CD4-positive, alpha-beta T cell treated with Interleukin-17A for 1 hour (primary cell): Measurements from ENCODE around the gene FOS.
A peak's percentile ranks its signal among the peaks of the same experiment; 100 is the strongest.

Experiments
- DNase-seq: peaks from one replicate; pipeline ENCODE4 v3.0.0-alpha.2; 2020

The FOS gene

DNA sequence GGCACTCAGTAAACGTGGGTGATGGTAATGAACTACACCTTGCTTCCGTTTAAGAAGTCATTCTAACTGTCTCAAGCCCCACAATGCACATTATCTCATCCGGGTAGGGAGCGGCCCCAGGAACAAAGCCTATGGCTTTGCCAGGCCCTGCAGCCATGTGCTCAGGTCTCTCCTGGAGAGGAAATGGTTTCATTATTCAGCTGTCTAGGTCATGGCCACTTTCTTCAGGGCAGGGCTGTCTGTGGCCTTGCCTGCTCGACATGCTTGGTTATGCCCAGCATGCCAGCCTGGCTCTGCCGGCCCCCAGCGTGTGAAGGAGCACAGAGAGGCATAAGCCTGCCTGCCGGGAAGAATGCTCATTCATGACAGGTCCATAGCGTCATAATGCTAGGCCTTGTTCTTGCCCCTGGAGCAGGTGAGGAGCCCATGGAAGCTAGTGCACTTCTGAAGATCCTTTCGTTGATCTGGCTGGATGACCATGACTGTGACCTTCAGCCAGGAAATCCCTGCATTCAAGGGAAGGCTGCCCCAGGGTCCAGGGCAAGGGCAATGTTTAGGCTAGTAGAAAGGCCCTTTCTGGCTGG is 26.3 kb upstream of the FOS start:
- DNase-seq = no peak

GRCh38 chr14:75254381-75254822 is 24.2 kb upstream of the FOS start:
- no peak for DNase-seq

DNA sequence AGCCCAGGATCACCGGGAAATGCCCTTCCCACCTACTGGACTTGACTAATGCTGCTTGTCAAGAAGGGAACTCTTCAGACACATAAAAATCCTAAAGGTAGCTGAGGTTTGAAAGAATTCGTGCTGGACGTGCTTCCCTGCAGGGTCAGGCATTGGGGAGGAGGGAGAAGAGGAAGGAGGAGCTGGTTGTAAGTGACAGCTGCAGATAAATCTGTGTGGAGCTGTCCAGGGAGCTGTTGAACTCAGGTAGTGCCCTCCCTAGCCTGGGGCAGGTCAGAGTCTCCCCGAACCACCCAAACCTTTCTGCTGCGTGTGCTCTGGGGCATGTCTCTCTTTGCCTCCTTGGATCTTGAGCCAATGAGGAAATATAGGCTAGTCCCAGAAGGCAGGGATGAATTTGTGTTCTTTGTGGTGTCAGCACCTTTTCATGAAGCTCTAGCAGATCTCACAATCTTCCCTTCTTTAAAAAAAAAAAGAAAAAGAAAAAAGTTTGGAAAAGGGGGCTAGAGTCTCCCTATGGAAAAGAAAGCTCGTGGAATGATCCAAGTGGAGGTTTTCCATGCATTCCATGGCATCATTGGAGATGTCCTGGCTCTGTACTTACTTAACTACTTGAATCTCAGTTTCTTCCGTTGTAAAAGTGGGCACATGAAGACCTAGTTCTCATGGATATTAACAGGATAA is 23.6 kb upstream of the FOS start:
- DNase-seq = no peak

- no peak for DNase-seq
Observed at GRCh38 chr14:75258079-75258802, 20.4 kb upstream of the FOS start.

DNA sequence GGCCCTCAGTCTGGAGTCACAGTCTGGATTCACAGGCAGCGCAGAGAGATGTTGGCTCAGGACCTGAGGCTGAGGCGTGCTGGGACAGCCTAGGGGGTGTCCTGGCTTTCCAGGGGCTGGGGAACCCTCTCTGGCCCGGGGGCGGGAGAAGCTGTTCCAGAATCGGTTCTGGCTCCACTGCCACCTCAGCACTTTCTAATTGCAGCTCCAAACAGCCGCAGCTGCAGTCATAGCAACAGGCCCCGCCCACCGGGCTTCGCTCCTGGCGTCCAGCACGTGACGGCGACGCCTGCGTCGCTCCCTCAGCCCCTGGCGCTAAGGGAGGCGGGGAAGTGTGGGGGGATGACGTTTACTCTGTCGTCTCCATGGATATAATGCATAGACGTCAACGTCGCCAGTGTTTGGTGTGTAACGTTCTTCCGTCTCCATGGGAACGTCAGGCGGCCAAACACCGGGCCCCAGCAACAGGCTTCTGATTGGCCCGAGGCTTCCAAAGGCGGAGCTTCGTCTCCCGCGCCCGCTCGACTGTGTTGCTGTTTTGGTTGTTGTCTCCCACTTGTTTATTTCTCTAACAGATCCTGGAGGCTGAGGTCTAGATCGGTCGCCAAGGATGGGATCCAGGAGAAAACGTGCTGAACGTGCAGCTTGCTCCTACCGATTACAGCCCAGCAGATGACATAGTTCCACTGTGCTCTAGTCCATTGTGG is 19.7 kb upstream of the FOS start:
- DNase-seq = peak; percentile 100

DNA sequence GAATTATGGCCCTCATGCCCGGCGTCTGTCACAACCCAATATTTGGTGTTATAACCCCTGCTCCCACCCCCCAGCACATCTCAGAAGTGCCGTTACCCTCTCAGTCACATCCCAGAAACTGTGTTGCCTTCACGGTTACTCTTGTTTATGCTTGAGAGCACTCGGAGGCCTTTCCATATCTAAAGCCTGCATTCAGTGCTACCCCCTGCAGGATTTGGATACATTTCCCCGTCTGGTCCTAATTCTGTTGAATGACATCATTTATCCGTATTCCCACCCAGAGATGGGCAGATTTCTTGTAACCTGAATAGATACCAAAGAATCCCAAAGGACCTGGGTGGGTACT is 19.1 kb upstream of the FOS start:
- no peak for DNase-seq

DNA sequence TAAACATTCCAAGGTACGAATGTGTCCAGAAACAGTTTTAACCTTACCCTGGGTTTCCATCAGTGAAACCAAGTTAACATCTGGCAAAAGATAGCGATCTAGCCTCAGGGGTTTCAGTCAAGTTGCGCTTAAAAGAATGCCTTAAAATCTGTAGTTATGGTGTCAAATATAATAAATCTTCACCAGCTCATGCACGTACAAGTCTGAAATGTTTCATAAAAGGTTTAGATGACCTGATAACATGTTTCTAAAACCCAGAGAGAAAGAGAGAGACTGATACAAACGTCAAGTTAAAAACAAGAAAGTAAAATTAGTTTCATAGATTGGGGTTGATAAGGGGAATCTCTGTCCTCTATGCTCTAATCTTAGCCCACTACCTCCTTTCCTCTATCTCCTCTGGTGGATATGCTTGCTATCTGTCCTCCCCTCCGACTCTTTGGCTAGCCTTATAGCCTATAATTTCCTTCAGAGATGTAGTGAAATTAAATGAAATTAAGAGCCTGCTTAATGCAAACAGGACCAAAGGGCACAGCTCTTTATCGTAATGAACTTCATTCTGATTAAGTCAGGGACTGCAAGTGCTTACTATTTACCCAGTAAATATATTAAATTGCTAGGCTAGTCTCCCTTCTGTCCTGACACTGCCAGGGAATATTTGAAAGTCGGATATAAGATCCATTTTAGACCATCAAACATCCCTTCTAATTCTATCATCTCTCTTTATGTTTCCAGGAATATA is 18.4 kb upstream of the FOS start:
- peak; percentile 49 for DNase-seq

- no peak for DNase-seq
Observed at GRCh38 chr14:75261820-75262219, 16.8 kb upstream of the FOS start.

DNA sequence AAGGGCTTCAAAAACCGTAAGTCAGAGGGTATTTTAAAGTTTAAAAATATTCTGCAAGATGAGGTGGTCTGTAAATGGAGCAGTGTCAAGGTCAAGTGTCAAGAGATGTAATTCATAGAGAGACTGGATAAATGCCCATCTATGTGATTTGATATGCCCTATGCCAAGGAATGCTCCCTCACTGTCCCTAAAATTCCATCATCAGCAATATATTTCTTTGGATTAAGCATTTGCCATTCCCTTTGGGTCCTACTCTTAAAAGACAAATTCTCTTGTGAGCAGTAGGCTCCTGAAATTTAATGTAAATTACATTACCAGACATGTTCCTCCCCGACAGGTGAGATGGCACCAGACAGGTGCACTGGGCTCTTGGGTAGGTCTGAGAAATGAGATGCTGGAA is 16.0 kb upstream of the FOS start:
- DNase-seq = no peak

DNA sequence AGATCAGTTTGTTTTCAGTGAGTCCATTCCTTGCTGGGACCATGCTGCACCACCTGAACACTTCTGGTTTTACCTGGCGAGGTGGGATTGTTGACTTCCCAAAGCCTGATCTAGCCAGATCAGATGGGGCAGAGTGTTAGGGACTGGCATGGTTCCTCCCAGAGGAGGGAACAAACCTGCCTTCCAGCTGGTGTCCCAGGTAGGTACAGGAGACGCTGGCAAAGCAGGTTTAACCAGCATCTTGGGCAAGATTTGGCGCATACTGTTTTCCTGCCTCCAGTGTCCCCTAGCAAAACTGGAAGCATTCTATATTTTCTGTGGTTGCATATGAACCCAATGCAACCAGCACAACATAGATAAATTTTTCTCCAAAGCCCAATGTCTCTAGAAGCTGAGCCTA is 14.6 kb upstream of the FOS start:
- no peak for DNase-seq

GRCh38 chr14:75267141-75267721 is 11.4 kb upstream of the FOS start:
- DNase-seq = no peak

DNA sequence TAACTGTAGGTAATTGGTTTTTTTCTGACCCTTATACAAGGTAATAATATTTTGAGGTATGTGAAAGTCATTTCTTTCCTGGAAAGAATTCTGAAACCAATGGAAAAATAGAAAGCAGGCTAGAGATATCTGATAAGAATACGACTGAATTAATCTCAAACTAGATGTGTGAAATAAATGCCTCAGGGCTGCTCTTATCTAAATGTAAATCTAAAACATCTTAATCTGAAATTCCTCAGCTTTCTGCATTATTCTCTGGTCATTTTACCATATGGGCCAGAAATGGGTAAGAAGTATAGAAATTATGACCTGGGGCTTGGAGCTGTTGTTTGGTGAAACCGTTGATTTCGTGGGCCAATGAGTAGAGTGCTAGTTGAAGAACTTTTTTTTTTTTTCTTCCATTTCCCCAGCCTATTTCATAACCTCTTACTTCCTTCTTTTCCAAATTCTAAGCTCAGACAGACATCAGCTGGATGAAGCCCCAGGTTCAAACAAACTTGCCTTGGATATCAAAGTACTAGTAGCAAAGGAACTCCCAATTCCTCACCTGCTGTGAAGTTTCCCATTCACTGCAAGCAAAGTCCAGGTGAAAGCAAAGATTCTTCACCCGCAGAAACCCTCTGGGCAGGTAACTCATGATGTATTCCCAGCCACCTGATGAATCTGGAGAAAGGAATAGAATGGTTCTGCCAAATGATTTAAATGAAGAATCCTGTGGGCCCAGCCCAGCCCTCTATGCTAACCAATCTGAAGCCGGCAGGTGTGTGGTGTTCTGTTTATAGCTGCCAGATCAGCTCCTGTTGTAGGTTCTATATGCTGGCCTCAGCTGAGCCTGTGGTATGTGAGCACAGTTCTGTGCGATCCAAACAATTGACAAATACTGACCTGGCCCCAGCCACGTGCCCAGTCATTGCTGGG is 9.7 kb upstream of the FOS start:
- no peak for DNase-seq

DNA sequence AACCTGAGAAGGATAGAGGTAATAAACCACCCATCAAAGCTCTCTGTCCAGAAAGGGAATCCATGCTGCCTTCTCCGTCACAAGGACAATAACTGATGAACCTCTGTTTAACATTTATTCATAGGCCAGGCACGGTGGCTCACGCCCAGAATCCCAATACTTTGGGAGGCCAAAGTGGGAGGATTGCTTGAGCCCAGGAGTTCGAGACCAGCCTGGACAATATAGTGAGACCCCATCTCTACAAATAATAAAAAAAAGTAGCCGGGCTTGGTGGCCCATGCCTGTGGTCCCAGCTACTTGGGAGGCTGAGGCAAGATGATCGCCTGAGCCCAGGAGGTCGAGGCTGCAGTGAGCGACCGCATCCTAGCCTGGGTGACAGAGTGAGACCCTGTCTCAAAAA is 7.1 kb upstream of the FOS start:
- no peak for DNase-seq

GRCh38 chr14:75273272-75274049 is 5.2 kb upstream of the FOS start:
- DNase-seq = no peak

DNA sequence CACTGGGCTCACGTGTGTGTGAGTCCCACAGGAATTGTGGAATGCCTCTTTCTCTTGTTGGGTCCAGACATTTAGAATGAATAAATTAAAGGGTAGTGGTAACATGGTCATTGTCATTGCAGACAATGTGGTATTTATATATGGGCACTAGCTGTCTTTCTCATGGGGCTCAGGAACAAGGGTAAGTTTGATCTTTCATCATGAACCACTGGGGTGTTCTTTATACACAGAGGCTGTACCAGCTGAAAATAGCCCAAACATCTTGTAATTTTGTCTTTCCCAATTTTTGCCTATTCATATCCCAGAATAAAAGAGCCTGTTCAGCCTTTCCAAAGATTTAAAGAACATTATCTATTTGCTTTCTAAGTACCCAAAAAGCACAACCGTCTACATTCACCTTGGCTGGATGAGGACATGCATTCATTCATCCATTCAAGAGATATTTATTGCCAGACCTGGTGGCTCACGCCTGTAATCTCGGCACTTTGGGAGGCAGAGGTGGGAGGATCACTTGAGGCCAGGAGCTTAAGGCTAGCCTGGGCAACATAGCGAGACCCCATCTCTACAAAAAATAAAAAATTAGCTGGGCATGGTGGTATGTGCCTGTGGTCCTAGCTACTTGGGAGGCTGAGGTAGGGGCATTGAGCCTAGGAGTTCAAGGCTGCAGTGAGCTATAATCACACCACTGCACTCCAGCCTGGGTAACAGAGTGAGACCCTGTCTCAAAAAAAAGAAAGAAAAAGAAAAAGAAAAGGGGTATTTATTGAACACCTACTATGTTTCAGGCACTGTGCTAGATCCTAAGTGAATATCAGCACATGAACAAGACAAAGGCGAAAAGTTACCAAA is 4.4 kb upstream of the FOS start:
- DNase-seq = no peak

GRCh38 chr14:75274899-75275569 is 3.6 kb upstream of the FOS start:
- peak; percentile 90 for DNase-seq

DNA sequence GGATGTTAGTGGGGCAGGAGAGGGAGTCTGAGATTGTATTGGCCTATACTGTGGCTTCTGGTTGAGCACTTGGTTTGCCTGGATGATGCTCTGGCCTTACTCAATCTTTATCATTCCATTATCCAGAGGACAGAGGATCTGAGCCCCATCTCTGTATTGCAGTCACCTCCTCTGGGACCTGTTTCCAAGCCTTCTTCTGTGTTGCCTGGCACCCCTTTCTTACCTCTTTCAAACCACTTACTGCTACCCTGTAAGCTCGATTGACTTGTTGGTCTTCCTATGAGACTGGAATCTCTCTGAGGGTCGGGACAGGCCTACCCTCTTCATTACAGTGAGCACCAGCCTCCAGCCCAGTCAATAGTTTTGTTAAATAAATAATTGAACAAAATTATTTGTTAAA is 3.0 kb upstream of the FOS start:
- DNase-seq = no peak

DNA sequence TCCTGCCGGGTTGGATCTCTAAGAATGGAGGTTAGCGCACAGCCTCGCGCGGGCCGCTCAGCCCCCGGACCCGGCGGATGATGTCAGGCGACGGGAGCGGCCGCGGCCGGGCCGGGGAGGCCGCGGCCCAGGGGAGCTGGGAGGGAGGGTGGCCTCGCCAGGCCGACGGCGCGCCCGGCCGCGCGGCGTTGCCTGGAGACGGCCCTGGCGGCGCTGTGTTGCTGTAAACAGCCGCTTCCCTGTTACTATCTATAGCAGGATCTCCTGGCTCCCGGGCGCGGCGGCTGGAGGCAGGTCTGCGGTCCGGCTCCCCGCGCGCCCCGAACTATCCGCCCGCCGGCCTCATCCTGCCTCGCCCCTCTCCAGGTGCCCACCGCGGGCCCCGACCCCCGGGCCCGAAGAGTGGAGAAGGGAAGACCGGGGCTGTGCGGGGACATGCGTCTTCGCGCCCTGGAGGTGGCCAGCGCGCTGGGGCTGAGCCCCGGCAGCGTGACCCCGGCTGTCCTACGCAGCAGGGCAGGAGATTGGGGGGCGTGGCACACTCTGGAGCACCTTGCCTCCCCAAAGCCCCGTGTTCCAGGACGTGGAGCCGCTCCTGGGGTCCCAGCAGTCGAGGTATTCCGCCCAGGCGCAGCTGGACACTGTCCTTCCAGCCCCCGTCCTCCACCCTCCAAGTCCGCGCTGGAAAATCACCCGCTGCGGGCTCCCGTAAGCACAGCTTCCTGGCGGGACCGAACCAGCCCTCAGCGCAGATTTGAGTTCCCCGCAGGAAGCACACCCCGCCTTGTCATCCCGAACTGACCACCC is 1.4 kb upstream of the FOS start:
- DNase-seq = peak; percentile 90
